ENCODE measurements around the gene OR5H6.

GRCh38 chr3:98243843-98244242 is 20.2 kb upstream of the OR5H6 start:
- TF ChIP-seq CTCF (IDR thresholded peaks at IDR 0.05 in 4 of 5, conservative IDR thresholded peaks at IDR 0.05 in 1 of 5) (no peak), POLR2A (IDR thresholded peaks at IDR 0.05) (no peak)

Data from gastrocnemius medialis (tissue), 4 donors.